Ishikawa (cell line): Measurements from ENCODE around the gene LDB3.

Source experiments
- MAX ChIP-seq: IDR thresholded peaks from 2 replicates; pipeline ENCODE4 v1.6.1; 2012
- RAD21 ChIP-seq: IDR thresholded peaks from 2 replicates; pipeline ENCODE4 v1.6.1; 2012; ENCODE audit warnings: low read depth
- YY1 ChIP-seq: IDR thresholded peaks from 2 replicates; pipeline ENCODE4 v1.6.1; 2012; ENCODE audit warnings: low read depth
- TF ChIP-seq, protein P1 (sequence below): IDR thresholded peaks from 2 replicates; pipeline ENCODE4 v1.6.1; 2012; ENCODE audit warnings: low read depth, mild to moderate bottlenecking

GRCh38 chr10:86658751-86659150, 9.6 kb upstream of the LDB3 start:
- TF ChIP-seq, protein P1, sequence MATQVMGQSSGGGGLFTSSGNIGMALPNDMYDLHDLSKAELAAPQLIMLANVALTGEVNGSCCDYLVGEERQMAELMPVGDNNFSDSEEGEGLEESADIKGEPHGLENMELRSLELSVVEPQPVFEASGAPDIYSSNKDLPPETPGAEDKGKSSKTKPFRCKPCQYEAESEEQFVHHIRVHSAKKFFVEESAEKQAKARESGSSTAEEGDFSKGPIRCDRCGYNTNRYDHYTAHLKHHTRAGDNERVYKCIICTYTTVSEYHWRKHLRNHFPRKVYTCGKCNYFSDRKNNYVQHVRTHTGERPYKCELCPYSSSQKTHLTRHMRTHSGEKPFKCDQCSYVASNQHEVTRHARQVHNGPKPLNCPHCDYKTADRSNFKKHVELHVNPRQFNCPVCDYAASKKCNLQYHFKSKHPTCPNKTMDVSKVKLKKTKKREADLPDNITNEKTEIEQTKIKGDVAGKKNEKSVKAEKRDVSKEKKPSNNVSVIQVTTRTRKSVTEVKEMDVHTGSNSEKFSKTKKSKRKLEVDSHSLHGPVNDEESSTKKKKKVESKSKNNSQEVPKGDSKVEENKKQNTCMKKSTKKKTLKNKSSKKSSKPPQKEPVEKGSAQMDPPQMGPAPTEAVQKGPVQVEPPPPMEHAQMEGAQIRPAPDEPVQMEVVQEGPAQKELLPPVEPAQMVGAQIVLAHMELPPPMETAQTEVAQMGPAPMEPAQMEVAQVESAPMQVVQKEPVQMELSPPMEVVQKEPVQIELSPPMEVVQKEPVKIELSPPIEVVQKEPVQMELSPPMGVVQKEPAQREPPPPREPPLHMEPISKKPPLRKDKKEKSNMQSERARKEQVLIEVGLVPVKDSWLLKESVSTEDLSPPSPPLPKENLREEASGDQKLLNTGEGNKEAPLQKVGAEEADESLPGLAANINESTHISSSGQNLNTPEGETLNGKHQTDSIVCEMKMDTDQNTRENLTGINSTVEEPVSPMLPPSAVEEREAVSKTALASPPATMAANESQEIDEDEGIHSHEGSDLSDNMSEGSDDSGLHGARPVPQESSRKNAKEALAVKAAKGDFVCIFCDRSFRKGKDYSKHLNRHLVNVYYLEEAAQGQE, result no peak
- TF ChIP-seq YY1 (no peak), RAD21 (no peak), MAX (no peak)
